Amygdala (tissue), 56 donors: Measurements from ENCODE around the gene AMACR.
A peak's percentile ranks its signal among the peaks of the same experiment; 100 is the strongest.
"Not testable (repeated sequence)": the region's sequence is repeated elsewhere in the genome, so short reads cannot be mapped to it uniquely, and the experiment has no call there.

Experiments
- DNase-seq, 56 donors: peaks; one replicate each; lab custom pipeline; 2025; lab: John Stamatoyannopoulos, UW

AMACR gene

DNA sequence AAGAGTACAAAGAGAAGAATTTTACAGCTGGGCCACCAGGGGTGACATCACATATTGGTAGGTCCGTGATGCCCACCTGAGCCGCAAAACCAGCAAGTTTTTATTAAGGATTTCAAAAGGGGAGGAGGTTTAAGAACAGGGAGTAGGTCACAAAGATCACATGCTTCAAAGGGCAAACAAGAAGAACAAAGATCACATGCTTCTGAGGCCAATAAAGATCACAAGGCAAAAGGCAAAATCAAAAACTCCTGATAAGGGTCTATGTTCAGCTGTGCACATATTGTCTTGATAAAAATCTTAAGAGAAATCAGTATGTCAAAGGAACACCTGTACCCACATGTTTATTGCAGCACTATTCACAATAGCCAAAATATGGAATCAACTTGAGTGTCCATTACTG lies 2.3 kb upstream of the AMACR start:
- not testable (repeated sequence) for DNase-seq

DNA sequence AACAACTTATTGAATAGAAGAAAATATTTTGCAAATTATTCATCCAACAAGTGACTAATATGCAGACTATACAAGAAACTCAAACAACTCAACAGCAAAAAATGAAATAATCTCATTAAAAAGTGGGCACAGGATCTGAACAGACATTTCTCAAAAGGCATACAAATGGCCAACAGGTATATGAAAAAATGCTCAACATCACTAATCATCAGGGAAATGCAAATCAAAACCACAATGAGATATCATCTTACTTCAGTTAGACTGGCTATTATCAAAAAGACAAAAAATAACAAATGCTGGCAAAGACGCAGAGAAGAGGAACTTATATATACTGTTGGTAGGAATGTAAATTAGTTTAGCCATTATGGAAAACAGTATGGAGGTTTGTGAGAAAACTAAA lies 1.8 kb upstream of the AMACR start:
- DNase-seq: no peak

DNA sequence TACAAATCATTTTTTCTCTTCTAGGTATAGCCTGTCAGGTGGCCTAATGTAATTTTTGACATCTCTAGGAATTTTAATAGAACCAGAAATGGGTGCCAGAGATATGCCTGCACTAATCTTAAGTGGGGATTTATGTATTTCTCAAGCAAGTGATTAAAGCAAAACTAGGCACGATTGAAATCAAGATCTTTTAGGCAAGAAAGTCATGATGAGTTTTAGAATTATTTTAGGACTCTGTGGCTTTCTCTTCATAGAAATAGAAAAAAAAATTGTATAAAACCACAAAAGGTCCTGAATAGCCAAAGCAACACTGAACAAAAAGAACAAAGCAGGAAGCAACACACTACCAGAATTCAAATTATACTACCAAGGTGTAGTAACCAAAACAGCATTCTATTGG lies 952 bp upstream of the AMACR start:
- no peak for DNase-seq

DNA sequence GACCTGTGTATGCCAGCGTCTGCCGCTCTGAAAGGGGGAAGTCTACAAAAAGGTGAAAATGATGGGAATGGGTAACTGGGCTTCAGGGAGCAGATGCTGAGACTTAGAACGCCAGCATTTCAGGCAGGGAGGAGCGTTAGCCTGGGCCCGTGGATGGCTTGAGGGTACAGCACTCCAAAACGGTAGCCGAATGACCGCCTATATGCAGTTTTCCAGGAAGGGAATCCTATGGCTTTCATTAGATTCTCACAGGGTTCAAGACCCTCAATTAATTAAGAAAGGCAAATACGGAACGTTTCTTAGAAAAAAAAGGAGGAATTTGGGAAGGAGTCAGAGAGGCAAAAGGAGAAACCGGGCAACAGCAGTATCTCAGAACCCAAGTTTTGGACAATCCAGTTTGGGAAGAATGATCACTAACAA lies 639 bp downstream of the AMACR start:
- DNase-seq: peak in 13 of 56 donors; percentile 1 to 55 (median 26)

DNA sequence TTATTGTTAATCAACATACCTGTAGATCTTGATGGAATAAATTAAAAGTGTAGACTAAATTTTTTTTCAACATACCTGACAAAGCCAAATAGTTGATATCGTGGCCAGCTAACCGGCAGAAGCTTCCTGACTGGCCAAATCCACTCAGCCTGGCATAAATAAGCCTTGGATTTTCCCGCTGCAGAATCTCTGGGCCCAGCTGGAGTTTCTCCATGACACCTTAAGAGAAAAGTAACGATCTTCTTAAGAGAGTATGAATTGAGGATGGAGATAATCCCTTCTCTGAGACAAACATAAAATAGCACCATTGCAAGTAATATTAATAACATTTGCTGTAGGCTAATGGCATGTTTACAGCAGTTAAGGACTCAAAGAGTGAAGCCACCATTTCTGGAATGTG lies 2.2 kb downstream of the AMACR start:
- no peak for DNase-seq

DNA sequence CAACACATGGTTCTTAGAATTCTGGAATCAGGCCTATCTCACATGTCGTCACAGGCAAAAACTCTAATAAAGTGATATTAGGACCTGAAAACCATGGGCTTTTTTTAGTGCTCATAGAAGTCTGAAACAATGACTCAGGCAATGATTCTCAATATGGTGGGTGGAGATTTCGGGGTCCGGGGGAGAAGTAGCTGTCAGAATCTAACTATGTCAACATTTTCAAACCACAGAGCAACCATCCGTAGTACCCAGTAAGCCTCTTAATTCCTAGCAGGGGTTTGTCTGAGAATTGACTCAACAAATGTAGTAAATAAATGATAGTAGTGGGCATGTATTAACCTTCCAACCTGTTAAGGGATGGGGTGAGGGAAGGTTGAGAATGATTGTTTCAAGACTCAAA lies 2.6 kb downstream of the AMACR start:
- DNase-seq: no peak

DNA sequence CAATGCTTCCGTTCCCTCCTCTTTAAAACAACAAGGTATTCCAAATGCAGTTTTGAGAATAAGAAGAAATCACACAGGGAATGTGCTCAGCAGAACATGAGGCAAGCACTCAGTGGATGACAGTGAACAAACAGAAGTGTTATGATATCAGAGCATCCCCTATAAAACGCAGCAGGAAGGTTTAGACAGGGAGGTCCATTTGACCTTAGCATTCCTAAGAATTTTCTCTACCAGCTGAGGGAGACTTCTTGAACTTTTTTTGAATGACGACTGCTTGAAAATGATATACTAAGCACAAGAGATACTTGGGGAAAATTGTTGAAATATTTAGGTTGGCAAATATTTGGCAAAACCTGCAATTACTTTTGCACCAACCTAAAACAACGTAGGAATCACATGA lies 3.9 kb downstream of the AMACR start:
- DNase-seq: no peak

DNA sequence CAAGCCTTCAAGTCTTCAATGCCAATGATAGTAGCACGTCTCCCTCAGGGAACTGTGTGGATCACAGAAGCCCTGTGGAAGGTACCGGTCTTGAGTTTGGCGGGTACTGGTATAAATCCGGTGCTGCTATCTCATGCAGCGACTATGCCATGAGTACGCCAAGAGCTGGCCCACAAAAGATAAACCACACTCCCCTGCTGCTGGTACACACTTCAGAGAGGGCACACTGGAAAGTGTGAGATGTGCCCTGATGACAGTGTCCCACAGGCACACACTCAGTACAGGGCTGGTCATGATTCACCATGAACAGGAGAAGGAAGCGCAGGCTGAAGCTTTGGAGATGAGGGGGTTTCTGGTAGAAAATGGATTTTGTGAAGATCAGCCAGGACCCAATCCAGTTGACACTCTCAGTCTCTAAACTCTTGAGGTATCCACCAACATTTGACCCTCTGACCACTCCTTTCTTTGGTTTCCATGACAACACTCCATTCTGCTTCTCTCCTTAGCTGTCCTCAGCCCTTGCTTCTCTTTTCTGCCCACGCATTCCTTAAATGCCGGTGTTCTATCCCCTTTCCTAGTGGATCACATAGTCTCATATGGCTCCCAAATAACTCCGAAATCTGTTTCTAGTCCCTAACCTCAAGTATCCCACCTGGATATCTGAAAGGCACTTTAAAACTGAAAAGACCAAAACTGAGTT lies 5.1 kb downstream of the AMACR start:
- no peak for DNase-seq

DNA sequence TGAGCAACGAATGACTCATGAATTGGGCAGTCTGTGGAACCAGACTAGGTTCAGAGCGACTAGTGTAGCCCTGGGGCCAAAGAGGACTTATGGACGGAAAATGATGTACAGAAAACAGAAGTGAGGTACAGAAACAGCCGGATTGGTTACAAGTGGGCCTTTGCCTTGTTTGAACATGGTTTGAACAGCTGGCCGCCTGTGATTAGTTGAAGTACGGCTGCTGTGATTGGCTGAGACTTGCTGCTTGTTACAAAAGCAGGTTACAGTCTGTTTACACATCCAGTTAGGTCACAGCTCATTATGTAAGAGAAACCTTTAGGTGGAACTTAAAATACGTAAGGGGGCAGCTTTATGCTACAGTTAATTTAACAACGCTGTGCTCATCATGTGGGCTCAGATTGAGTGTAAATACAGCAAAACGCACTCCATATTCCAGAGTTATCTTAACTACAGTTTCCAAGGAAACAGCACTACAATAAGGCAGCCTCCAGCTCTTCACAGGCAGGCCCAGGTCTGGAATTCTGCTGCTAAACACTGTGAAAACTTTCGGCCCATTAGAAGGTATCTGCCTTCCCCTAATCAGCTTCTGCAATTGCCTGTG lies 6.5 kb downstream of the AMACR start:
- peak in 24 of 56 donors; percentile 3 to 62 (median 15) for DNase-seq

DNA sequence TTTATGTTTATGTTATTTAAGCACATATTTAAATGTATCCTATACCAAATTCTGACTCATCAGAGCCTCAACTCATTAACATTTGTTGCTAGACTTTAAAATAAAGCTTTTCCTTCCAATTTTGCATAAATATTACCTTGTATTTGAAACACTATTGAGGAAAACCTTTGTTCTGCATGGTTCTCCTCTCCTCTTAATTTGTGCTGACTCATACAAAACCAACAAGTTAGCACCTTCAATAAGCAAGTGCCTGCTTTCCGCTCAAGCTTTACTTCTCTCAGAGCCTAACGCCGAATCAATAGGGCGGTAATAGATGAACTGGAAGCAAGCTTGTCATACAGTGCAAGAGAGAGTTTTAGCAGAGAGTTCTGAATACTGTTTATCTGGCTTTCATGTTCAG lies 7.9 kb downstream of the AMACR start:
- DNase-seq: no peak

DNA sequence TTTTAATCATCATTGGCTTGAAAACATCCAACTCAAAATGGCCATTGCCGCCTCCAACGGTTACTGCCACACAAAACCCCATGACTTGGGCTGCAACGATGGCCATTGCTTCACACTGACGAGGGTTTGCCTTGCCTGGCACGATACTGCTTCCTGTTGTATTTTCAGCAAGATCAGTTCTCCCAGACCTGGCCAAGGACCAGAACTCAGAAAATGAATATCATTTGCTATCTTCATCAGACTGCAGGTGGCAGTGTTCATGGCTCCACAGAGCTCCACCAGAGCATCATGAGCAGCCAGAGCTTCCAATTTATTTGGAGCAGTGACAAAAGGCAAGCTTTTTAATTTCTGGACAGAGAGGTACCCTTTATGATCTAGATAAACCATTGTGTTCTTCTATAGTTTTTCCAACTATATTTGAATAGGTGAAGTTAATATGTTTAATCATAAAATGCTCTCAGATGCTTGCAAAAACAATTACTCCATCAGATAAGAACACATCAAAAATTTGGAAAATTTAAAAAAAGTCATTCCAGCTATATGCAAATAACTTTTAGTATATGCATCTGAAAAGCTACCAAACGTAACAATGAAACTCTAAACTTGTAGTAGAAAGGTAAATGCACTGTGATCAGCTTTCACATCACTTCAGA lies 10.4 kb downstream of the AMACR start:
- peak in 41 of 56 donors; percentile 5 to 74 (median 26) for DNase-seq

DNA sequence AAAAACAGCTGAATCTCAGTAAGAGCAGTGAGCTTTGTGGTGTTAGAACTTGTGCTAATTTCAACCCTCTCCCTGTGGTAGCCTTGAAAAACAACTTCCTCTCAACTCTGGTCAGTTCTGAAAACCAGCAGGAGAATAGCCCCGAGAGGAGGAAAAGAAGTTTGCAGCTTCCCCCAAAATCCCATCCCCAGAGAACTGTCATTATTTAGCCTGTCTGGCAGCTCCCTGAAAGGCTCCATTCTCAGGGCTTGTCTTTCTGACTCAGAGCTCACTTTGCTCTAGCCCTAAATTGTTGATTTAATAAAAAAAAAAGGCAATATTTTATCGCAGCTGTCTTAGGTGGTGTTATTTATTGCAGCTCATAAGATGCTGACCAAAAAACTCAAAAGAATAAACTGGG lies 12.0 kb downstream of the AMACR start:
- no peak for DNase-seq

DNA sequence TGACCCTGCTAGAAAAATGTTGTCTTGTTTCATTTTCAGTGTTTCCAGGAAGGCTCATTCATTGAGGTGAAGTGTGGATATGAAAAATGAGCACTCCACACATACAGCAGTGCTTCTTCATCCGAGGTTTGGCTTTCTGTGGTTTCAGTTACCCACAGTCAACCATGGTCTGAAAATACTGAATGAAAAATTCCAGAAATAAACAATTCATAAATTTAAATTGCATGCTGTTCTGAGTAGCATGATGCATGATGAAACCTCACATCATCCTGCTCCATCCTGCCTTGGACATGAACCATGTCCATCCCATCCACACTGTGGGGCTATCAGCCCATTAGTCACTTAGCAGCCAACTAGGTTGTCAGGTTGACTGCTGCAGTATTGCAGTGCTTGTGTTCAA lies 13.0 kb downstream of the AMACR start:
- DNase-seq: no peak

DNA sequence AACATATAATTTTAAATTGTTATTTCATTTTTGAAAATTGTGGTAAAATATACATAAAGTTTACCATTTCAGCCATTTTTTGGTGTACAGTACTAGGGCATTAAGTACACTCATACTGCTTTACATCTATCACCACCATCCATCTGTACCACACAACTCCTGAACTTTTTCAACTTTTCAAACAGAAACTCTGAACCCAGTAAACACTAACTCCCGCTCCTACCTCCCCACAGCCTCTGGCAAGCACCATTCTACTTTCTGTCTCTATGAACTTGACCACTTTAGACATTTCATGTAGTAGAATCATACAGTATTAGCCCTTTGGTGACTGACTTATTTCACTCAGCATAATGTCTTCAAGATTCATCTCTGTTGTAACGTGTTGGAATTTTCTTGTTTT lies 15.0 kb downstream of the AMACR start:
- no peak for DNase-seq

DNA sequence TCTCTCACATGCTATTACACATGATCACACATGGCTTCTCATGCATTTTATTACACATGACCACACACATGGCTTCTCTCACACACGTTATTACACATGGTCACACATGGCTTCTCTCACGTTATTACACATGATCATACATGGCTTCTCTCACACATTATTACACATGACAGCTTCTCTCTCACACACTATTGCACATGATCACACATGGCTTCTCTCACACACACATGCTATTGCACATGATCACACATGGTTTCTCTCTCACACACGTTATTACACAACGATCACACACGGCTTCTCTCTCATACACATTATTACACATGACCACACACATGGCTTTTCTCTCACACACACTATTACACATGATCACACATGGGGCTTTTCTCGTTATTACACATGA lies 22.4 kb downstream of the AMACR start:
- DNase-seq: no peak

DNA sequence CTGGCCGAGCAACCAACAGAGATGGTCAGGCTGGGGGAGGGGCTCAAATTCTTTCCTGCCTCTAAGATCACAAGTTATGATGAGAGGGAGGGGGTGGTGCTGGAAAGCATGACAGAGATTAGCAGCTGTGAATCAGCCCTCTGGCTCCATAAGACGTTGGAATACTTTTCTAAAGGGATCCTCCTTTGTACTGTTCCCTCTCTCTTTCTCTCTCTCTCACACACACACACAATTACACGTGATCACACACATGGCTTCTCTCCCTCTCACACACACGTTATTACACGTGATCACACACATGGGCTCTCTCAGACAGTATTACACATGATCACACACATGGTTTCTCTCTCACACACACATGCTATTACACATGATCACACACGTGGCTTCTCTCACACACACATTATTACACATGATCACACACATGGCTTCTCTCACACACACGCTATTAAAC lies 23.2 kb downstream of the AMACR start, which contains the start of gene SLC45A2:
SLC45A2 (minus strand) TSS at position 23 of the 454 bp plus-strand sequence. CDS start 110 bp downstream, outside the sequence.
- DNase-seq: no peak

DNA sequence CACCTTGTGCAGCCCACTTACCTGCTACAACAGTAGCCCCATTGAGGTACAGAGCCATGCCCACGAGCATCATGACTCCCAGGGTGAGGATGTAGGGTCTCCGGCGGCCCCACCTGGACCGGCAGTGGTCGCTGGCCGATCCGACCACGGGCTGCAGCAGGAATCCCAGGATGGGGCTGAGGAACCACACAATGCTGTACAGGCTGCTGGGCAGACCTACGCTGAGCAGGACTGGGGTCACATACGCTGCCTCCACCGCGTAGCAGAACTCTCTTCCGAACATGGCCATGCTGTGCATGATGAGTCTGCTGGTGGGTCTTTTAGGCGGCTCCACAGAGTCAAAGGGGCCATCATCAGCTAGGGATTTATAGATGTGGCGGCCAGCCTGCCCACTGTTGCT lies 23.7 kb downstream of the AMACR start:
- DNase-seq: no peak

DNA sequence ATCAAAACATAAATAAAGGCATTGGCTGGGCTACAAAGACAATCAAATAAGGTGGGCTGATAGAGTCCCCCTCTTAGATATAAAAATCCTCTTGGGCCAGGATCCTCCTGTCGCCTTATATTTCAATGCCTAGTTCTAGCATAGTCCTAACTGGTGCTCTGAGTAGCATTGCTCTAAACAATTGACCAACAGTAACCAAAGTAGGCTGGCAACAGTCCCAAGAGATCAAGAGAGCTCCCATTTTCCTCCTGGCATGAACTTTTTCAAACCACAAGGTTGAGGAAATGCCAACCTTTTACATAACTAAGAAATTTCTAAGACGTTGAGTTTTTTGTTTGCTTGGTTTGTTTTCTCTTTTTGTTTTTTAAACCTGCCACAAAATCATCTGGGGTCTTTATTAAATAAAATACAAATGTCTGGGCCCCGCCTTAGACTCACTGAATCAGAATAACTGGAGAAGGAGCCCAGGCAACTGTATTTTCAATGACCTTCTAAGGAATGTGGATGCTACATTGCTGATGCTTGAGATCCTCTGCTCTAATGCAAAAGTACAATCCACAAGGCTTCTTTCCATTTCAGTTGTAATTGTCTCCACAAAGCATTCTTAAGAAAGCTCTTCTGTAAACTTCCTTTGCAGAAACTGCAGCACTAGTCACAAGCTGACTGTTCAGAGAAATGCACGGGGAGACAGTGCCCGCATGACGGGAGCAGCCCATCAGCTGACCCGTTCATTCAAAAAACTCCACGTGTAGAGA lies 26.3 kb downstream of the AMACR start:
- peak in 1 of 56 donors; percentile 4 for DNase-seq

DNA sequence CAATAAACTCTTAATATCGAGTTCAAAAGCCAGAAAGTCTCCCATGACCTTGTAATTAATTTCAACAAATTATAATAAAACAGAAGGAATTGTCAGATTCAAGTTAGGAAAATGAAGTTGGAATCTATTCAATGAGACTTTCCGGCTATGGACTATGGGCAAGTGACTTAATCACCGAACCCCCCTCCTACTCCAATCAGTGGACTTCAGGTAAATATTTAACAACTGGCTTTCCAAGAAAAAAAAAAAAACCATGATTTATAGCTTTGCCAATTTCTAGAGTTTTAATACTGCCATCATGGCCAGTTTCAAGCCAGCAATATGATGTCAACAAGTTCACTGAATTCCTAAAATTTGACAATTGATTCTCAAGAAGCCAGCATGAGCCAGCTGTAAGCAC lies 27.8 kb downstream of the AMACR start:
- no peak for DNase-seq

DNA sequence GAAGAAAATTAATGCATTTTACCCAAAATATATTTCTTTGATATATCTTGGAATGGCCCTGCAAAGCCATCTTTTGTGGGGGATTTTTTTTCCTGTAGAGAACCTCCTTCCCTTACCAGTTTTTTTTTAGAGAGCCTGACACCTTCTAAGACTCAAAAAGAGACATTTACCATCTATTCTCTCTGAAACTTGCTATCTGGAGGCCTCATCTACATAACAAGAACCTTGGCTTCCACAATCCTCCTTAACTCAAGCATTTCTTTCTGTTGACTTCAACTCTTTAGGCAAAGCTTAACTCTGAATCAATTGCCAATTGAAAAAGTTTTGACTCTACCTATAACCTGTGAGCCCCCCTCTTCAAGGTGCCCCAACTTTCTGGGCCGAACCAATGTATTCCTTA lies 29.5 kb downstream of the AMACR start:
- DNase-seq: no peak

DNA sequence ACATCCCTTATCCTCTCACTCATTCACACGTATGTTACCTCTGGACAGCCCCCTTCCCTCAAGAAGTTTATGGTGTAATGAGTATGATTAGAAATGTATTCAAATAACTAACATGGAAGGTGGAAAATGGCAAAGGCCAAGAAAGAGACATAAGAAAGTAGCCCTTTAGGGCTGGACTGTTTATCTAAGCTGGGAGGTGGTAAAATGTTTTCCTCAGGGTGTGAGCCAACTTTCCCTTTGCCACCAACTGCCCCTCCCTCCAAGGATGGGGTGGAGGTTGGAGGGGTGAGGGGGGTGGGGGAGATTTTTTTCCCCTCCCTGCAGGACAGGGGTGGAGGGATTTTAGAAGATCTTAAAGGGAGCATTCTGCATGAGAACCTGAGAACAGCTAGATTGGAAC lies 31.5 kb downstream of the AMACR start:
- no peak for DNase-seq
